Nephron (organoid): ENCODE measurements around the gene OTUD1.

Source experiments
- H3K27ac Mint-ChIP-seq, 3 experiments: 2 replicates each; pipeline ENCODE4 v1.8.0; 2020; ENCODE audit warnings: mixed read lengths in 3 of 3, mild to moderate bottlenecking in 2 of 3, moderate library complexity in 1 of 3
- H3K27me3 Mint-ChIP-seq: 2 replicates; pipeline ENCODE4 v1.8.0; 2021; ENCODE audit warnings: low read depth, mild to moderate bottlenecking, moderate library complexity, mixed read lengths
- H3K36me3 Mint-ChIP-seq: 2 replicates; pipeline ENCODE4 v1.8.0; 2020; ENCODE audit warnings: low read depth, mixed read lengths
- H3K4me1 Mint-ChIP-seq: 2 replicates; pipeline ENCODE4 v1.8.0; 2020; ENCODE audit warnings: mixed read lengths
- H3K4me3 Mint-ChIP-seq, 3 experiments: 2 replicates each; pipeline ENCODE4 v1.8.0; 2020; ENCODE audit warnings: mild to moderate bottlenecking in 3 of 3, mixed read lengths in 3 of 3, moderate library complexity in 2 of 3
- H3K9me3 Mint-ChIP-seq: 2 replicates; pipeline ENCODE4 v1.8.0; 2020; ENCODE audit warnings: mixed read lengths
- CTCF ChIP-seq, 3 experiments: fragments of 200-600 bp; sonication (generic); IDR thresholded peaks; one replicate each; pipeline ENCODE4 v1.5.0; 2021; ENCODE audit warnings: antibody characterized with exemption in 3 of 3; ENCODE audit not compliant: unreplicated experiment in 3 of 3

The OTUD1 gene

GRCh38 chr10:23439961-23440889 lies 1.4 kb downstream of the OTUD1 start:
- Mint-ChIP-seq H3K4me3 (peak overlapping the region; percentile 91 to 95 (median 91)), H3K36me3 (peaks cover 9% of the 10 kb centered on the region), H3K27ac (peak overlapping the region; percentile 74 to 91 (median 88)), H3K4me1 (peaks cover 29% of the 10 kb centered on the region), H3K27me3 (no peaks in the 10 kb centered on the region), H3K9me3 (no peaks in the 10 kb centered on the region)
- TF ChIP-seq CTCF (IDR thresholded peaks at IDR 0.05; ENCODE audit: unreplicated experiment in 3 of 3), result no peak

- H3K4me1 Mint-ChIP-seq, result peaks cover 34% of the 10 kb centered on the region
- no peak for TF ChIP-seq CTCF (IDR thresholded peaks at IDR 0.05; ENCODE audit: unreplicated experiment in 3 of 3)
- H3K36me3 Mint-ChIP-seq, result peaks cover 9% of the 10 kb centered on the region
- H3K4me3 Mint-ChIP-seq, result peak overlapping the region; percentile 91 to 95 (median 91)
- no peaks in the 10 kb centered on the region for H3K27me3 Mint-ChIP-seq
- H3K9me3 Mint-ChIP-seq, result no peaks in the 10 kb centered on the region
- H3K27ac Mint-ChIP-seq, result peak overlapping the region; percentile 69 to 91 (median 74)
These were observed 2.4 kb downstream of the OTUD1 start for GRCh38 chr10:23441251-23441650.

DNA sequence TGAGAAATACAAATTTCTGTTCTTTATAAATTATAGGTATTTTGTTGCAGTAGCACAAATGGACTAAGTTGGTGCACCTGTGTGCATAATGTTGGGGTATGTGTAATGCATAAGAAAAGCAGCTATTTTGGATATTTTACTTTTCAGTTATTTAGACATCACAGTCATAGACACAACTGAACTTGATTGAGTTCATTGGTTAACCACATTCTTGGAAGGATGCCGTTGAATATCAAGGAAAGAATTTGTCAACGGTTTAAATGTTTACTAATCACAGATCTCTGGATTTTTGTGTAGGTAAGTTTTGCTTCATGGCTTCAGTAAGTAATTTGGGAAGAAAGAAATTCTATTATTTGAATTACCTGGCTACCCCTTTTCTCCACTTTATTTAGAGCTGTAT lies 4.1 kb downstream of the OTUD1 start:
- Mint-ChIP-seq H3K27me3 (no peaks in the 10 kb centered on the region), H3K27ac (no peak overlapping the region), H3K4me1 (peaks cover 34% of the 10 kb centered on the region), H3K4me3 (peak overlapping the region; percentile 35 to 47 (median 44)), H3K36me3 (peaks cover 9% of the 10 kb centered on the region), H3K9me3 (no peaks in the 10 kb centered on the region)
- no peak for TF ChIP-seq CTCF (IDR thresholded peaks at IDR 0.05; ENCODE audit: unreplicated experiment in 3 of 3)

DNA sequence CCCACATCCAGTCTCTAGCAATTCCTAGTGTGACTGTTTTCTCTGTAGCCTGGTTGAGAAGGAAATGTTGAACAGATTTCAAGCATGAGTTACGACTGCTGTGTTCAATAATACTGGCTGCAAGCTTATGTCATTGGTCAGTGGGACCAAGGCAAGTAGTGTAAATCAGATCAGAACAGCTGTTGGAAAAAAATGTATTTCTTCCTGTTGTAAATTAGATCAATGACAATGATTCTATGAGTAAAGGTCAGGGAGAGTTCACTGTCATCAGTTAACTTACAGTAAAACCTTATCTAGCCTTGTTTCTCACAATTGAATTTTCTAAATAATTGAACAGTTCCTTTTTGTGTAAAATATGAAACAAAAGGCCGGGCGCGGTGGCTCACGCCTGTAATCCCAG lies 6.7 kb downstream of the OTUD1 start:
- peak overlapping the region in 2 of 3 experiments; percentile 46 to 84 for H3K27ac Mint-ChIP-seq
- H3K36me3 Mint-ChIP-seq, result peaks cover 6% of the 10 kb centered on the region
- TF ChIP-seq CTCF (IDR thresholded peaks at IDR 0.05; ENCODE audit: unreplicated experiment in 3 of 3), result no peak
- H3K9me3 Mint-ChIP-seq, result no peaks in the 10 kb centered on the region
- H3K4me3 Mint-ChIP-seq, result peak overlapping the region in 2 of 3 experiments; percentile 14 to 26
- peaks cover 29% of the 10 kb centered on the region for H3K4me1 Mint-ChIP-seq
- no peaks in the 10 kb centered on the region for H3K27me3 Mint-ChIP-seq

DNA sequence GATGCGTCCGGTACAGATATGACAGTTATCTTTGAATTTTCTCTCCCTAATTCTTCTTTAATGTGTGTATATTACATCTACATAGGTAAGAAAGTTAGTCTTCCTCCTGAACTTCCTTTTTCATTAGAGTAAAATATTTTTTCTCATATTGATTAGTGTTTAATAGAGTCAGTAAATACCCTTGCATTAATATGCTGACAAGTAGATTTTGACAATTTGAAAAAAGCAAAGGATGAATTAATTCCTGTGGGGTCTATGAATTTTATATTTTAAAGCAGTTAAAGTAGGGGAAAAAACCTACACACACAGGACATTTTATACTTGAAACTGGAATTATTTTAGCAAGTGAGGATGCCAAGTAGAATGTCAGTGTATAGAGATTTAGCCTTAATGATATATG lies 9.4 kb downstream of the OTUD1 start:
- Mint-ChIP-seq H3K4me3 (no peak overlapping the region), H3K9me3 (no peaks in the 10 kb centered on the region), H3K4me1 (peaks cover 5% of the 10 kb centered on the region), H3K27me3 (no peaks in the 10 kb centered on the region), H3K36me3 (no peaks in the 10 kb centered on the region), H3K27ac (no peak overlapping the region)
- no peak for TF ChIP-seq CTCF (IDR thresholded peaks at IDR 0.05; ENCODE audit: unreplicated experiment in 3 of 3)
